K562 (cell line): ENCODE results near the gene SRBD1.

Experiments used
- ESRRA ChIP-seq: fragments of 450-650 bp; IDR thresholded peaks from 2 replicates; pipeline ENCODE4 v1.6.1; 2014; ENCODE audit warnings: low read depth, mild to moderate bottlenecking, moderate library complexity, borderline replicate concordance
- HIVEP1 ChIP-seq: fragments of 250-450 bp; sonication (Bioruptor Pico); IDR thresholded peaks from 2 replicates; pipeline ENCODE4 v1.4.0; 2020; ENCODE audit warnings: mild to moderate bottlenecking
- MXI1 ChIP-seq: IDR thresholded peaks from 2 replicates; pipeline ENCODE4 v1.6.1; 2011; ENCODE audit warnings: low read depth, mild to moderate bottlenecking, improper control_type of control experiment, low read length
- NR2C2 ChIP-seq, 2 experiments: fragments of 200-800 bp in 1 of 2; sonication (Bioruptor generic) in 1 of 2; sonication (generic) in 1 of 2; formaldehyde crosslinking in 1 of 2; IDR thresholded peaks; 2 replicates each; pipeline versions ENCODE4 v1.6.1 to v1.8.0; 2016 to 2022; ENCODE audit warnings: mild to moderate bottlenecking in 1 of 2, missing compliant biosample characterization in 1 of 2, missing genetic modification characterization in 1 of 2, missing genetic modification reagents in 1 of 2
- POLR2A ChIP-seq: fragments of 450-650 bp; conservative IDR thresholded peaks from 2 replicates; pipeline ENCODE4 v1.6.1; 2016
- TF ChIP-seq, protein P1 (sequence below): sonication (generic); formaldehyde crosslinking; IDR thresholded peaks from 2 replicates; pipeline ENCODE4 v1.8.0; 2023; ENCODE audit warnings: mild to moderate bottlenecking, missing genetic modification reagents

DNA sequence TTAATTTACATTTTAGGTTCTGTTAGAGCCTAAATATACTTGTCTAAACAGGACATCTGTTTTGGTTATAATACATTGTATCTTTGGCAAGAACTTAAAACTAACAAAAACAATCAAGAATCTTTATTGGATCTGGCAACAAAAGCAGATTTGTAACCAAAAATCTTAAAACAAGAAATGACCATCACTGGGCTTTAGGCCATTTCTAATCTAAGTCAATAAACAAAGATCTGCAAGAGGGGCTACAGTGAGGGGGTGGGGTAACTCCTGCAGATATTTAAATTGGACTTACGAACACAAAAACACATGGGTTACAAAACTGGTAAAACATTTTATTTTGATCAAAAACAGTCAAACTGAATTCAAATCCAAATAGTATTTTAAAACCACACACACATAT, 77.3 kb downstream of the SRBD1 start:
- TF ChIP-seq ESRRA, result no peak
- TF ChIP-seq POLR2A, result no peak
- TF ChIP-seq HIVEP1, result no peak
- no peak for TF ChIP-seq NR2C2 (CRISPR knock-in tag; IDR thresholded peaks at IDR 0.05)
- no peak for TF ChIP-seq NR2C2 (tag; IDR thresholded peaks at IDR 0.05)
- TF ChIP-seq MXI1, result no peak
- TF ChIP-seq, protein P1, sequence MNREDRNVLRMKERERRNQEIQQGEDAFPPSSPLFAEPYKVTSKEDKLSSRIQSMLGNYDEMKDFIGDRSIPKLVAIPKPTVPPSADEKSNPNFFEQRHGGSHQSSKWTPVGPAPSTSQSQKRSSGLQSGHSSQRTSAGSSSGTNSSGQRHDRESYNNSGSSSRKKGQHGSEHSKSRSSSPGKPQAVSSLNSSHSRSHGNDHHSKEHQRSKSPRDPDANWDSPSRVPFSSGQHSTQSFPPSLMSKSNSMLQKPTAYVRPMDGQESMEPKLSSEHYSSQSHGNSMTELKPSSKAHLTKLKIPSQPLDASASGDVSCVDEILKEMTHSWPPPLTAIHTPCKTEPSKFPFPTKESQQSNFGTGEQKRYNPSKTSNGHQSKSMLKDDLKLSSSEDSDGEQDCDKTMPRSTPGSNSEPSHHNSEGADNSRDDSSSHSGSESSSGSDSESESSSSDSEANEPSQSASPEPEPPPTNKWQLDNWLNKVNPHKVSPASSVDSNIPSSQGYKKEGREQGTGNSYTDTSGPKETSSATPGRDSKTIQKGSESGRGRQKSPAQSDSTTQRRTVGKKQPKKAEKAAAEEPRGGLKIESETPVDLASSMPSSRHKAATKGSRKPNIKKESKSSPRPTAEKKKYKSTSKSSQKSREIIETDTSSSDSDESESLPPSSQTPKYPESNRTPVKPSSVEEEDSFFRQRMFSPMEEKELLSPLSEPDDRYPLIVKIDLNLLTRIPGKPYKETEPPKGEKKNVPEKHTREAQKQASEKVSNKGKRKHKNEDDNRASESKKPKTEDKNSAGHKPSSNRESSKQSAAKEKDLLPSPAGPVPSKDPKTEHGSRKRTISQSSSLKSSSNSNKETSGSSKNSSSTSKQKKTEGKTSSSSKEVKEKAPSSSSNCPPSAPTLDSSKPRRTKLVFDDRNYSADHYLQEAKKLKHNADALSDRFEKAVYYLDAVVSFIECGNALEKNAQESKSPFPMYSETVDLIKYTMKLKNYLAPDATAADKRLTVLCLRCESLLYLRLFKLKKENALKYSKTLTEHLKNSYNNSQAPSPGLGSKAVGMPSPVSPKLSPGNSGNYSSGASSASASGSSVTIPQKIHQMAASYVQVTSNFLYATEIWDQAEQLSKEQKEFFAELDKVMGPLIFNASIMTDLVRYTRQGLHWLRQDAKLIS (CRISPR knock-in tag), result no peak
